GM19372 (cell line): ENCODE measurements around the gene PLIN5.

Experiments
- ATAC-seq: cut with Tn5 transposase; IDR thresholded peaks from one replicate; pipeline ENCODE4 v1.9.1; 2021; ENCODE audit warnings: mild to moderate bottlenecking, low read depth, moderate library complexity; ENCODE audit not compliant: unreplicated experiment

Gene PLIN5

DNA sequence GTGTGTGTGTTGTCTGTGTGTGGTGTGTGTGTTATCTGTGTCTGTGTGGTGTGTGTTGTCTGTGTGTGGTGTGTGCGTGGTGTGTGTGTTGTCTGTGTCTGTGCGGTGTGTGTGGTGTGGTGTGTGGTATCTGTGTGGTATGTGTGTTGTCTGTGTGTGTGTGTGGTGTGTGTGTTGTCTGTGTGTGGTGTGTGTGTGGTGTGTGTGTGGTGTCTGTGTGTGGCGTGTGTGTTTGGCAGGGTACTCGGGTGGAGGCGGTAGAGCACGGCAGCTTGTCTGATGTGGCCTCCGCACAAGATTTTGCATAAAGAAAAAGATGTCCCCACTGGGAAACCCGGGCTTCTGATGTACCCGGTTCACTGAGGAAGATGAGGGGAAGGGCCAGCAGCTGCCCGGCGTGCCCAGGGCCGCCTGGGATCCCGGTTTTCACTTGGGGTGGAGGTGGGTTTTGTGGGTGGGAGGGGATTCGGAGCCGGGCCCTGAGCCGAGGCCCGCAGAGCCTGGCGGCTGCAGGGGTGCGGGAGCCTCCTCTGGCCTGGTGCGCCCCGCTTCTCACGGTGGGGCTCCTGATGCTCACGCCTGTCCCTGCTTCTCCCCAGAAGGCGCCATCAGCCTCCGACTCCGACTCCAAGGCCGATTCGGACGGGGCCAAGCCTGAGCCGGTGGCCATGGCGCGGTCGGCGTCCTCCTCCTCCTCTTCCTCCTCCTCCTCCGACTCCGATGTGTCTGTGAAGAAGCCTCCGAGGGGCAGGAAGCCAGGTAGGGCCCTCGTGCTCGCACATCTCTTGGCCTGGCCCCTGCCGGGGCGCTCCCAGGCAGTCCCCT is 41.7 kb downstream of the PLIN5 start:
- no peak for ATAC-seq

DNA sequence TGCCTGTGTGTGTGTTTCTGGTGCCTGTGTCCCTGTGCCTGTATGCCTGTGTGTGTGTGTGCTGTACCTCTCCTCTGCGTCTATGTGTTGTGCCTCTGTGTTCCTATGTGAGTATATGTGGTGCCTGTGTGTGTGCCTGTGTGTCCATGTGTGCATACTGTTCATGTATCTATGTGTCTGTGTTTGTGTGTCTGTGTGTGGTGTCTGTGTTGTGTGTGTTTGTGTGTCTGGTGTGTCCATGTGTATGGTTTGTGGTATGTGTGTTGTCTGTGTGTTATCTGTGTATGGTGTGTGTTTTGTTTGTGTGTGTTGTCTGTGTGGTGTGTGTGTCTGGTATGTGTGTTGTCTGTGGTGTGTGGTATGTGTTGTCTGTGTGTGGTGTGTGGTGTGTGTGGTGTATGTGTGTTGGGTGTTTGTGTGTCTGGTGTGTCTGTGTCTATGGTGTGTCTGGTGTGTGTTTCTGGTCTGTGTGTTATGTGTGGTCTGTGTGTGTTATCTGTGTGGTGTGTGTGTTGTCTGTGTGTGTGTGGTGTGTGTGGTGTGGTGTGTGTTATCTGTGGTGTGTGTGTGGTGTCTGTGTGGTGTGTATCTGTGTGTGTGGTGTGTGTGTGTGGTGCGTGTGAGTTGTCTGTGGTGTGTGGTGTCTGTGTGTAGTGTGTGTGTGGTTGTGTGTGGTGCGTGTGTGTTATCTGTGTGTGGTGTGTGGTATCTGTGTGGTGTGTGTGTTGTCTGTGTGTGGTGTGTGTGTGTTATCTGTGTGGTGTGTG is 42.5 kb downstream of the PLIN5 start:
- ATAC-seq, result no peak

DNA sequence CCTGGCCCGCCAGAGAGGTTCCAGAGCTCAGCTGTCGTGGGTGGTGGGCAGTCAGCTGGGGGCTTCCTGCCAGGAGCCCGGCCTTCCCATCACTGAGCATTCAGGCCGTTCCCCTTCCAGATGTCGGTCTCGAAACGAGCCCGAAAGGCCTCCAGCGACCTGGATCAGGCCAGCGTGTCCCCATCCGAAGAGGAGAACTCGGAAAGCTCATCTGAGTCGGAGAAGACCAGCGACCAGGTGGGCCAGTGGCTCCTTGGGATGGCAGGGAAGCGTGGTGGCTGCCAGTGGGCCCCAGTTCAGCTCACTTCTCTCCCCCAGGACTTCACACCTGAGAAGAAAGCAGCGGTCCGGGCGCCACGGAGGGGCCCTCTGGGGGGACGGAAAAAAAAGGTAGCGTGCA is 43.6 kb downstream of the PLIN5 start:
- no peak for ATAC-seq

DNA sequence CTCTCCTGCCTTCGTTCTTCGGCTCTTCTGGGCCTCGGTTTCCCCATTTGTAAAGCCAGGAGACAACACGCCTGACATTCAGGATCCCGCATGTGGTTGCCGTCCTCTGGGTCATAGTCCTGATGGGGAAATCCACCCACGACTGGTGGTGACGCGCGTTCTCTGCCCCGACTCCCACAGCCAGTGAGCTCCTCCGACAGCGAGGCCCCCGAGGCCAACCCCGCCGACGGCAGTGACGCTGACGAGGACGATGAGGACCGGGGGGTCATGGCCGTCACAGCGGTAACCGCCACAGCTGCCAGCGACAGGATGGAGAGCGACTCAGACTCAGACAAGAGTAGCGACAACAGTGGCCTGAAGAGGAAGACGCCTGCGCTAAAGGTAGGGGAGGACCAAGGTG is 46.5 kb downstream of the PLIN5 start:
- no peak for ATAC-seq

- no peak for ATAC-seq
Observed at GRCh38 chr19:4487572-4487971, 47.5 kb downstream of the PLIN5 start.

- no peak for ATAC-seq
Observed at GRCh38 chr19:4483385-4483784, 51.6 kb downstream of the PLIN5 start.

- no peak for ATAC-seq
Observed at GRCh38 chr19:4482721-4483364, 52.2 kb downstream of the PLIN5 start.

GRCh38 chr19:4477034-4477801 is 57.8 kb downstream of the PLIN5 start:
- ATAC-seq, result no peak

GRCh38 chr19:4474514-4475022 is 60.5 kb downstream of the PLIN5 start:
- ATAC-seq, result no peak

- ATAC-seq, result no peak
Observed at GRCh38 chr19:4473763-4474513, 61.1 kb downstream of the PLIN5 start.

DNA sequence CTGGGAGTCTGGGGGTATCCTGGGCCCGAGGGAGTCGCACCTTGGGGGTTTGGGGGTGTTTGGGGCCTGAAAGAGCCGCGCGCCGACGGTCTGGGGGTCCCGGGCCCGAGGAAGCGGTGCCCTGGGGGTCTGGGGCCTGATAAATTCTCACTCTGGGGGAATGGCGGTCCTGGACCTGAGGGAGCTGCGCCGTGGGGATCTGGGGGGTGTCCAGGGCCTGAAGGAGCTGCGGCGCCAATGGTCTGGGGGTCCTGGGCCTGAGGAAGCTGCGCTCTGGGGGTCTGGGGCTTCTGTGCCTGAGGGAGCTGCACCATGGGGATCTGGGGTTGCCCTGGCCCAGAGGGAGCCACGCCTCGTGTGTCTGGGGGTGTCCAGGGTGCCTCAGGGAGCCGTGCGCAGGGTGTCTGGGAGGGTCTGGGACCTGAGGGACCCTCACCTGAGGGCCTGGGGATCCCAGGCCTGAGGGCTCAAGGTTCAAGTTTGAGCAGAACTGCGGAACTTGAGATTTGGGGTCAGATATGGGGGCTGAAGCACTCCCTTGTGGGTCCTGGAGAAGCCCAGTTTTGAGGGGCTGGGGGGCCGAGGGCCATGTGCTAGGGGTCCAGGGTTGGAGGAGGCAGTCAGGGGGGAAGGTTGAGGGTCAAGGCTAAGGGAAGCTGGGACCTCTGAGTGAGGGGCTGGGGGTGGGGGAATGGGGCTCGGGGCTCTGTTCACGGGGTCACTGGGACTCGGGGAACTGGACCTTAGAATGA is 61.8 kb downstream of the PLIN5 start:
- ATAC-seq, result no peak
